ENCODE measurements around the gene C1orf146.
A peak's percentile ranks its signal among the peaks of the same experiment; 100 is the strongest.
"Not testable (repeated sequence)": the region's sequence is repeated elsewhere in the genome, so short reads cannot be mapped to it uniquely, and the experiment has no call there.

Gene C1orf146

DNA sequence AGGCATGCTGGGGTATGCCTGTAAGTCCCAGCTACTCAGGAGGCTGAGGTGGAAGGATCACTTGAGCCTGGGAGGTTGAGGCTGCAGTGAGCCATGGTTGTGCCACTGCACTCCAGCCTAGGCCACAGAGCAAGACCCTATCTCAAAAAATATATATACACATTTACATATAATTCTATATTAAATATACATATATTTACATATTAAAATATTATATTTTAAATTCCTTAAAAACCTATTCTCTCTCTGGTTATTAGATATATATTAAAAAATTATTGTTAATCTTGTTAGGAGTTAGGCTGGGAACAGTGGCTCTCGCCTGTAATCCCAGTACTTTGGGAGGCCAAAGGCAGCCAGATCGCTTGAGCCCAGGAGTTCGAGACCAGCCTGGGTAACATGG is 58.4 kb downstream of the C1orf146 start:
- no peak for DNase-seq

DNA sequence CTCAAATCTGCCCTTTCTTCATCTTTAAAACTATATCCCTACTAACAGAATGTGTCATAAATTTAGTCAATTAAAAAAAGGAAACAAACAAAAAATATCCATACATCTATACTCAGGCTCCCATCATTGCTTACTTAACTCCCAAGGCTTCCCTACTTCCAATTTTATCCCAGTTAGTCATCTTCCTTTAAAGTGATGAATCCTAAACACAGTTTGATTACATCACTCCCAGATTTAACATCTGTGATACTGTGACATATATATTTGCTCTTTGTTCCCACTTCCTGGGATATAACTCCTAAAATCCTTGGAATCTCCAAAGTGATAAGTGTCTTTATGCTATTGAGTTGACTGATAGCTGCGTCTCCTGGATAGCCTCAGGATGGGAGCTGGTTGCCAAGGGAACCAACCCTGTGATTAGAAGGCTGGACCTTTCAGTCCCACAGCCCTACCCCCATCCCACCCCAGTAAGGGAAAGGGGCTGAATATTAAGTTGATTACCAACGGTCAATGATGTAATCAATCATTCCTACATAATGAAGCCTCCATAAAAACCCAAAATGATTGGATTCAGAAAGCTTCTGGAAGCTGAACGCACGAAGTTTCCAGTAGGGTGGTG is 59.5 kb downstream of the C1orf146 start:
- DNase-seq, result no peak

DNA sequence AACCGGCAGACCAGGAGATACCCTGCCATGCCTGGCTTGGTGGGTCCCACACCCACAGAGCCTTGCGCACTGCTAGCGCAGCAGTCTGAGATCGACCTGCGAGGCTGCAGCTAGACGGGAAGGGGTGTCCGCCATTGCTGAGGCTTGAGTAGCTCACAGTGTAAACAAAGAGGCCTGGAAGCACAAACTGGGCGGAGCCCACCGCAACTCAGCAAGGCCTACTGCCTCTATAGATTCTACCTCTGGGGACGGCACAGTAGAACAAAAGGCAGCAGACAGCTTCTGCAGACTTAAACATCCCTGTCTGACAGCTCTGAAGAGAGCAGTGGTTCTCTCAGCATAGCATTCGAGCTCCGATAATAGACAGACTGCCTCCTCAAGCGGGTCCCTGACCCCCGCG is 62.1 kb downstream of the C1orf146 start:
- not testable (repeated sequence) for DNase-seq

DNA sequence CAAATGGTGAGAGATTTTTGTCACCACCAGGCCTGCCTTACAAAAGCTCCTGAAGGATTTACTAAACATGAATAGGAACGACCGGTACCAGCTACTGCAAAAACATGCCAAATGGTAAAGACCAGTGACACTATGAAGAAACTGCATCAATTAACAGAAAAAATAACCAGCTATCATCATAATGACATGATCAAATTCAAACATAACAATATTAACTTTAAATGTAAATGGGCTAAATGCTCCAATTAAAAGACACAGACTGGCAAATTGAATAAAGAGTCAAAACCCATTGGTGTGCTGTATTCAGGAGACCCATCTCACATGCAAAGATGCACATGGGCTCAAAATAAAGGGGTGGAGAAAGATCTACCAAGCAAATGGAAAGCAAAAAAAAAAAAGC is 63.7 kb downstream of the C1orf146 start:
- not testable (repeated sequence) for DNase-seq

DNA sequence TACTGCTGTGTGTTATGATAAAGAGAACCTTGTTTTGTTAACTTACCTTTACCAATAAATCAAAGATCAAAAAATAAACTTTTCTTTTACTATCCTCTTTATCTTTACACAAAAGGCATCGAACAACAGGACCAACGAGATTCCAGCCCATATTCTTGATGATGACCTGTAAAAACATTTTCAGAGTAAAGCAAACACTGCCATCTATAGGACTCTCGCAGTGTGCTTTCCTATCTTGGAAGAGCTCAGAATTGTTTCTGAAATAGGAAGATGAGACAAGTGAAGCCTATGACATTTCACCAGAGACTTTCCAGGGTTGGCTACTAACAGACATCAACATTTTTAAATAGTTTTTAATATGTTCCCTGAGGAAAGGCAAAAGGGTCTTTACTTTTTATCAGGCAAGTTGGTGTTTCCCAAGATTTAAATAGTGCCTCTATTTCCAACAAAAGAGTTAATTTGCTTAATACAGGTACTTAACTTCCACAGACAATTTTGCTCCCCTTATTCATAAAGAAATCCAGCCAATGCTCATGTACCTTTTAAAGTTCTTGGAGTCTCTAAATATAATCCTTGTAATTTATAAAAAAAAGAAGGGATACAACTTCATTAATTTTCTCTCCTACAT is 73.8 kb downstream of the C1orf146 start:
- DNase-seq, result peak; percentile 42
